ENCODE results near the gene TIAM2.
A peak's percentile ranks its signal among the peaks of the same experiment; 100 is the strongest.

The TIAM2 gene

DNA sequence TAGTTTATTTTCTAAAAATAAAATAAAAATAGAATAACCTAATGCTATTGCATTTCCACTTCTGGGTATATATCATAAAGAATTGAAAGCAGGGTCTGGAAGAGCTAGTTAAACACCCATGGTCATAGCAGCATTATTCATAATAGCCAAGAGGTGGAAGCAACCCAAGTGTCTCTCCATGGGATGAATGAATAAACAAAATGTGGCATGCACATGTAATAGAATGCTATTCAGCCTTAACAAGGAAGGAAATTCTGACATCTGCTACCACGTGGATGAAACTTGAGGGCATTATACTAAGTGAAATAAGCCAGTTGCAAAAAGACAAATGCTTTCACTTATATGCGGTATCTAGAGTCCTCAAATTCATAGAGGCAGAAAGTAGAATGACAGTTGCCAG, 130.8 kb downstream of the TIAM2 start:
- Histone ChIP-seq H2BK12ac (ENCODE audit: low read length) (no peak overlapping the region), H3K27me3 (ENCODE audit: insufficient read depth, low read length) (no peaks in the 10 kb centered on the region), H3K79me1 (ENCODE audit: low read length) (peaks cover 2% of the 10 kb centered on the region), H4K8ac (ENCODE audit: low read depth, low read length) (no peak overlapping the region), H3K9ac (ENCODE audit: low read length) (no peak overlapping the region), H3K4me2 (ENCODE audit: low read length) (no peak overlapping the region), H3K36me3 (ENCODE audit: control insufficient read depth in 1 of 2, insufficient read depth in 2 of 2, low read length in 2 of 2) (no peaks in the 10 kb centered on the region), H3K27ac (ENCODE audit: low read depth, low read length) (no peak overlapping the region), H2BK5ac (ENCODE audit: low read depth, low read length, poor library complexity) (no peak overlapping the region), H3K4me1 (ENCODE audit: control insufficient read depth in 1 of 2, insufficient read depth in 2 of 2, low read length in 2 of 2) (peaks cover 12 to 14% of the 10 kb centered on the region in 2 experiments), H3K9me3 (ENCODE audit: insufficient read depth, low read depth, low read length) (no peaks in the 10 kb centered on the region), H3K14ac (ENCODE audit: low read length) (no peak overlapping the region), H2AFZ (ENCODE audit: insufficient read depth, low read length, poor library complexity) (no peak overlapping the region), H4K12ac (ENCODE audit: low read depth, low read length) (no peak overlapping the region), H3K79me2 (ENCODE audit: control insufficient read depth, insufficient read depth, low read length, poor library complexity) (no peaks in the 10 kb centered on the region), H4K91ac (ENCODE audit: low read depth, low read length) (no peak overlapping the region), H3K18ac (ENCODE audit: low read length) (no peak overlapping the region), H3K4me3 (ENCODE audit: low read depth, low read length) (no peak overlapping the region), H2BK120ac (ENCODE audit: insufficient read depth, low read length, poor library complexity) (no peak overlapping the region), H3K4ac (ENCODE audit: low read depth, low read length) (no peak overlapping the region), H3K23ac (ENCODE audit: low read length) (no peak overlapping the region), H2AK5ac (ENCODE audit: low read length) (no peak overlapping the region)
- no CpG with 5 or more reads among the region's 2 CpGs for WGBS (ENCODE audit: extremely low coverage, insufficient coverage, insufficient read length)
- DNase-seq = no peak

DNA sequence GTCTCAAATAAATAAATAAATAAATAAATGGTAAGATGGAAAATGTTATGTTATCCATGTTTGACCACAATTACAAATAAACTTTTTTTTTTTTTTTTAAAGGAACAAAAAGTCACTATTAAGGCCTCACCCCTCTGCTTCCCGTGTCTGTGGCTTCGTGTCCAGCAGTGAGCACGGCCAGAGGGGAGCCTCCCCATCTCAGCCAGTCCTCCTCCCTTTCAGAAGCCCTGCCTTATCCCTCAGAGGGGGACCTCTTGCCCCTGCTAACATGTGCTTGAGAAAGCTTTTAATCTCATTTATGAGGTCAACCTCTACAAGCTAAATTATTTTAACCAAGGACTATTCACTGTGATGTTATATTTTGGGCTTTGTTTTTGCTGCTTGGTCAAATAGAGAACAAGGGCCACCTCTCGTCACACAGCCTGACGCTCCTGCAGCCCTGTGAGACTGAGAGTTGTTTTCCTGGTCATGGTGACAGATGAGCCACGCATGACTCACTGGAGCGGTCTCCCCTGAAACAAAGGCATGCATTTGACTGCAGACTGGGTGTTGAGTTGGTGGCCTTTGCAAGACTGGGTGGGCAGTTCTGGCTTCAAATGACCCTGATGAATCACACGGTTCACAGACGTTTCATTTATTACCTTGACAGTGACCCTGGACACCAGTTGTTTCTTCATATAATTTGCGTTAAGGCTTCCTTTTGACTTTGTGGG, 131.8 kb downstream of the TIAM2 start:
- Histone ChIP-seq H3K4me2 (ENCODE audit: low read length) (no peak overlapping the region), H3K9ac (ENCODE audit: low read length) (no peak overlapping the region), H3K4ac (ENCODE audit: low read depth, low read length) (no peak overlapping the region), H3K4me3 (ENCODE audit: low read depth, low read length) (no peak overlapping the region), H3K4me1 (ENCODE audit: control insufficient read depth in 1 of 2, insufficient read depth in 2 of 2, low read length in 2 of 2) (peaks cover 7% of the 10 kb centered on the region in 2 experiments), H3K23ac (ENCODE audit: low read length) (no peak overlapping the region), H3K9me3 (ENCODE audit: insufficient read depth, low read depth, low read length) (no peaks in the 10 kb centered on the region), H3K79me2 (ENCODE audit: control insufficient read depth, insufficient read depth, low read length, poor library complexity) (no peaks in the 10 kb centered on the region), H3K36me3 (ENCODE audit: control insufficient read depth in 1 of 2, insufficient read depth in 2 of 2, low read length in 2 of 2) (no peaks in the 10 kb centered on the region), H2BK5ac (ENCODE audit: low read depth, low read length, poor library complexity) (no peak overlapping the region), H2AFZ (ENCODE audit: insufficient read depth, low read length, poor library complexity) (no peak overlapping the region), H2BK12ac (ENCODE audit: low read length) (peak overlapping the region; percentile 96), H4K8ac (ENCODE audit: low read depth, low read length) (no peak overlapping the region), H3K18ac (ENCODE audit: low read length) (no peak overlapping the region), H4K91ac (ENCODE audit: low read depth, low read length) (no peak overlapping the region), H3K27ac (ENCODE audit: low read depth, low read length) (peak overlapping the region; percentile 54), H3K14ac (ENCODE audit: low read length) (no peak overlapping the region), H2AK5ac (ENCODE audit: low read length) (no peak overlapping the region), H4K12ac (ENCODE audit: low read depth, low read length) (no peak overlapping the region), H3K27me3 (ENCODE audit: insufficient read depth, low read length) (no peaks in the 10 kb centered on the region), H2BK120ac (ENCODE audit: insufficient read depth, low read length, poor library complexity) (no peak overlapping the region), H3K79me1 (ENCODE audit: low read length) (peaks cover 2% of the 10 kb centered on the region)
- no CpG with 5 or more reads among the region's 10 CpGs for WGBS (ENCODE audit: extremely low coverage, insufficient coverage, insufficient read length)
- DNase-seq = no peak

DNA sequence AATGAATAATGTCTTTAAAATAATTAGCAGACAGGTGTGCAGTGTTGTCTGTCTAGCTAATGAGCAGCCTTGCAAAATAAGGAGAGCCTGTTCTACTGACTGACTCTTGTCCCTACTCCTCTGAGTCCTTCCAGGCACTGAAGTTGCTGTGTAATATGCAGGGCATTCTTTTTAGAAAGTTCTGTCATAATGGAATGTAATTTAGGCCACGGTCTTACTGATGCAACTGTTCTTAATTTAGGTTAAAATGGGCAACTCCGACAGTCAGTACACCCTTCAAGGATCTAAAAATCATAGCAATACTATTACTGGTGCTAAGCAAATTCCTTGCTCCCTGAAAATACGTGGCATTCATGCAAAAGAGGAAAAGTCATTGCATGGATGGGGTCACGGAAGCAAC, 133.9 kb downstream of the TIAM2 start:
- Histone ChIP-seq H3K79me2 (ENCODE audit: control insufficient read depth, insufficient read depth, low read length, poor library complexity) (no peaks in the 10 kb centered on the region), H3K9me3 (ENCODE audit: insufficient read depth, low read depth, low read length) (no peaks in the 10 kb centered on the region), H3K4me1 (ENCODE audit: control insufficient read depth in 1 of 2, insufficient read depth in 2 of 2, low read length in 2 of 2) (peaks cover 7% of the 10 kb centered on the region in 2 experiments), H3K36me3 (ENCODE audit: control insufficient read depth in 1 of 2, insufficient read depth in 2 of 2, low read length in 2 of 2) (no peaks in the 10 kb centered on the region), H4K12ac (ENCODE audit: low read depth, low read length) (no peak overlapping the region), H3K4me3 (ENCODE audit: low read depth, low read length) (no peak overlapping the region), H3K23ac (ENCODE audit: low read length) (no peak overlapping the region), H3K4ac (ENCODE audit: low read depth, low read length) (no peak overlapping the region), H3K27ac (ENCODE audit: low read depth, low read length) (no peak overlapping the region), H3K9ac (ENCODE audit: low read length) (no peak overlapping the region), H2AK5ac (ENCODE audit: low read length) (no peak overlapping the region), H4K8ac (ENCODE audit: low read depth, low read length) (no peak overlapping the region), H2BK12ac (ENCODE audit: low read length) (no peak overlapping the region), H2BK5ac (ENCODE audit: low read depth, low read length, poor library complexity) (no peak overlapping the region), H2BK120ac (ENCODE audit: insufficient read depth, low read length, poor library complexity) (no peak overlapping the region), H3K18ac (ENCODE audit: low read length) (no peak overlapping the region), H3K79me1 (ENCODE audit: low read length) (peaks cover 2% of the 10 kb centered on the region), H2AFZ (ENCODE audit: insufficient read depth, low read length, poor library complexity) (no peak overlapping the region), H3K27me3 (ENCODE audit: insufficient read depth, low read length) (no peaks in the 10 kb centered on the region), H3K4me2 (ENCODE audit: low read length) (no peak overlapping the region), H3K14ac (ENCODE audit: low read length) (no peak overlapping the region), H4K91ac (ENCODE audit: low read depth, low read length) (no peak overlapping the region)
- no peak for DNase-seq
- no CpG with 5 or more reads among the region's 4 CpGs for WGBS (ENCODE audit: extremely low coverage, insufficient coverage, insufficient read length)

DNA sequence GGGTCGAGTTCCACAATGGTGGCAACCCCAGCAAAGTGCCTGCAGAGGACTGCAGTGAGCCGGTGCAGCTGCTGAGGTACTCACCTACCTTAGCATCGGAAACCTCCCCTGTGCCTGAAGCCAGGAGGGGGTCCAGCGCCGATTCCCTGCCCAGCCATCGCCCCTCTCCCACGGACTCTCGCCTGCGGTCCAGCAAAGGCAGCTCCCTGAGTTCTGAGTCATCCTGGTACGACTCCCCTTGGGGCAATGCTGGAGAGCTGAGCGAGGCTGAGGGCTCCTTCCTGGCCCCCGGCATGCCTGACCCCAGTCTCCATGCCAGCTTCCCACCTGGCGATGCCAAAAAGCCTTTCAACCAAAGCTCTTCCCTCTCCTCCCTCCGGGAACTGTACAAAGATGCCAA, 134.6 kb downstream of the TIAM2 start:
- no CpG with 5 or more reads among the region's 14 CpGs for WGBS (ENCODE audit: extremely low coverage, insufficient coverage, insufficient read length)
- no peak overlapping the region for H3K4me2 ChIP-seq (ENCODE audit: low read length)
- H2AFZ ChIP-seq (ENCODE audit: insufficient read depth, low read length, poor library complexity) = no peak overlapping the region
- no peak overlapping the region for H3K4ac ChIP-seq (ENCODE audit: low read depth, low read length)
- peaks cover 7% of the 10 kb centered on the region in 2 experiments for H3K4me1 ChIP-seq (ENCODE audit: control insufficient read depth in 1 of 2, insufficient read depth in 2 of 2, low read length in 2 of 2)
- H3K4me3 ChIP-seq (ENCODE audit: low read depth, low read length) = no peak overlapping the region
- H4K8ac ChIP-seq (ENCODE audit: low read depth, low read length) = no peak overlapping the region
- H2BK120ac ChIP-seq (ENCODE audit: insufficient read depth, low read length, poor library complexity) = no peak overlapping the region
- H4K91ac ChIP-seq (ENCODE audit: low read depth, low read length) = no peak overlapping the region
- no peaks in the 10 kb centered on the region for H3K36me3 ChIP-seq (ENCODE audit: control insufficient read depth in 1 of 2, insufficient read depth in 2 of 2, low read length in 2 of 2)
- H3K27me3 ChIP-seq (ENCODE audit: insufficient read depth, low read length) = no peaks in the 10 kb centered on the region
- peaks cover 2% of the 10 kb centered on the region for H3K79me1 ChIP-seq (ENCODE audit: low read length)
- no peak for DNase-seq
- H3K27ac ChIP-seq (ENCODE audit: low read depth, low read length) = no peak overlapping the region
- no peak overlapping the region for H3K14ac ChIP-seq (ENCODE audit: low read length)
- H2AK5ac ChIP-seq (ENCODE audit: low read length) = no peak overlapping the region
- H3K9me3 ChIP-seq (ENCODE audit: insufficient read depth, low read depth, low read length) = no peaks in the 10 kb centered on the region
- H2BK12ac ChIP-seq (ENCODE audit: low read length) = no peak overlapping the region
- H2BK5ac ChIP-seq (ENCODE audit: low read depth, low read length, poor library complexity) = no peak overlapping the region
- no peak overlapping the region for H4K12ac ChIP-seq (ENCODE audit: low read depth, low read length)
- H3K79me2 ChIP-seq (ENCODE audit: control insufficient read depth, insufficient read depth, low read length, poor library complexity) = no peaks in the 10 kb centered on the region
- no peak overlapping the region for H3K23ac ChIP-seq (ENCODE audit: low read length)
- H3K9ac ChIP-seq (ENCODE audit: low read length) = no peak overlapping the region
- no peak overlapping the region for H3K18ac ChIP-seq (ENCODE audit: low read length)

All from trophoblast cell (in vitro differentiated cells and primary cell).